MM.1S (cell line): ENCODE data around the gene CLNK.

Experiments used
- CTCF ChIP-seq: fragments of 300-600 bp; sonication (generic); IDR thresholded peaks from 2 replicates; pipeline ENCODE4 v1.5.1; 2016; ENCODE audit warnings: antibody characterized with exemption, low read length, mixed read lengths
- EZH2 ChIP-seq: fragments of 300-600 bp; sonication (generic); optimal IDR thresholded peaks from 2 replicates; pipeline ENCODE3; 2017; ENCODE audit warnings: low read depth, mild to moderate bottlenecking, antibody characterized with exemption, low read length, mixed read lengths

GRCh38 chr4:10504570-10505179, 179.9 kb downstream of the CLNK start:
- TF ChIP-seq CTCF (no peak), EZH2 (no peak)
